Liver (tissue), 9 donors: ENCODE results near the gene PCSK6. TPM values are rescaled to one million over a fixed set of nuclear protein-coding genes. Genes with fewer than 3 reads are reported as not detected.
A peak's percentile ranks its signal among the peaks of the same experiment; 100 is the strongest.

Experiments used
- DNase-seq: peaks from one replicate; pipeline ENCODE4 v3.0.0-alpha.2; 2017; ENCODE audit warnings: low spot score
- H3K27ac ChIP-seq, 2 donors: one replicate each; pipeline ENCODE4 v1.7.0; 2013; ENCODE audit warnings: inconsistent platforms in 2 of 2, low read length in 2 of 2, control low read depth in 1 of 2, low read depth in 1 of 2, mild to moderate bottlenecking in 1 of 2
- H3K27me3 ChIP-seq, 4 donors: one replicate each; pipeline versions ENCODE4 v1.6.1 to v1.7.0; 2013; ENCODE audit warnings: low read length in 3 of 4, inconsistent platforms in 1 of 4, mild to moderate bottlenecking in 1 of 4, moderate library complexity in 1 of 4; ENCODE audit not compliant: control insufficient read depth in 4 of 4, insufficient read depth in 4 of 4
- H3K36me3 ChIP-seq, 4 donors: one replicate each; pipeline versions ENCODE4 v1.6.1 to v1.7.0; 2013; ENCODE audit warnings: low read length in 3 of 4, mild to moderate bottlenecking in 3 of 4, low read depth in 1 of 4, moderate library complexity in 1 of 4; ENCODE audit not compliant: control insufficient read depth in 4 of 4, insufficient read depth in 3 of 4
- H3K4me1 ChIP-seq, 4 donors: one replicate each; pipeline versions ENCODE4 v1.6.1 to v1.7.0; 2013; ENCODE audit warnings: low read length in 3 of 4, mild to moderate bottlenecking in 3 of 4, moderate library complexity in 1 of 4; ENCODE audit not compliant: control insufficient read depth in 4 of 4, insufficient read depth in 4 of 4
- H3K4me3 ChIP-seq, 3 donors: one replicate each; pipeline versions ENCODE4 v1.6.1 to v1.7.0; 2013; ENCODE audit warnings: low read length in 3 of 3, control low read depth in 1 of 3, low read depth in 1 of 3, mild to moderate bottlenecking in 1 of 3
- H3K9ac ChIP-seq, 2 donors: one replicate each; pipeline ENCODE4 v1.7.0; 2013; ENCODE audit warnings: low read length in 2 of 2, mild to moderate bottlenecking in 2 of 2, moderate library complexity in 2 of 2, control low read depth in 1 of 2, low read depth in 1 of 2
- H3K9me3 ChIP-seq, 4 donors: one replicate each; pipeline versions ENCODE4 v1.6.1 to v1.7.0; 2013; ENCODE audit warnings: low read length in 3 of 4; ENCODE audit not compliant: control insufficient read depth in 4 of 4
- ATF3 ChIP-seq: IDR thresholded peaks from 2 replicates; pipeline ENCODE4 v1.6.1; 2016; ENCODE audit warnings: antibody characterized with exemption
- CTCF ChIP-seq: fragments of 150-350 bp; IDR thresholded peaks from 2 replicates; pipeline ENCODE4 v1.5.1; 2017; ENCODE audit warnings: improper control_type of control experiment, low read depth, low read length; ENCODE audit not compliant: missing input control
- EGR1 ChIP-seq, 2 donors: IDR thresholded peaks; 2 replicates each; pipeline ENCODE4 v1.6.1; 2016 to 2018; ENCODE audit warnings: antibody characterized with exemption in 2 of 2, low read depth in 2 of 2
- FOXA2 ChIP-seq: IDR thresholded peaks from 2 replicates; pipeline ENCODE4 v1.6.1; 2016; ENCODE audit warnings: antibody characterized with exemption
- GABPA ChIP-seq, 2 donors: IDR thresholded peaks in 1 of 2; conservative IDR thresholded peaks in 1 of 2; 2 replicates each; pipeline ENCODE4 v1.6.1; 2016; ENCODE audit warnings: antibody characterized with exemption in 2 of 2, mild to moderate bottlenecking in 1 of 2, moderate library complexity in 1 of 2
- HNF4A ChIP-seq, 2 donors: conservative IDR thresholded peaks; 2 replicates each; pipeline ENCODE4 v1.6.1; 2016; ENCODE audit warnings: antibody characterized with exemption in 2 of 2, mild to moderate bottlenecking in 2 of 2
- HNF4G ChIP-seq: IDR thresholded peaks from 2 replicates; pipeline ENCODE4 v1.6.1; 2016; ENCODE audit warnings: antibody characterized with exemption
- JUND ChIP-seq, 2 donors: IDR thresholded peaks; 2 replicates each; pipeline ENCODE4 v1.6.1; 2016; ENCODE audit warnings: antibody characterized with exemption in 2 of 2
- RAD21 ChIP-seq, 2 donors: IDR thresholded peaks; 2 replicates each; pipeline ENCODE4 v1.6.1; 2016; ENCODE audit warnings: antibody characterized with exemption in 2 of 2, mild to moderate bottlenecking in 2 of 2
- REST ChIP-seq: IDR thresholded peaks from 2 replicates; pipeline ENCODE4 v1.6.1; 2016; ENCODE audit warnings: antibody characterized with exemption, mild to moderate bottlenecking
- RXRA ChIP-seq, 2 donors: IDR thresholded peaks; 2 replicates each; pipeline ENCODE4 v1.6.1; 2017 to 2018; ENCODE audit warnings: antibody characterized with exemption in 2 of 2, mild to moderate bottlenecking in 1 of 2
- SP1 ChIP-seq: IDR thresholded peaks from 2 replicates; pipeline ENCODE4 v1.6.1; 2018; ENCODE audit warnings: antibody characterized with exemption, mild to moderate bottlenecking
- TAF1 ChIP-seq: conservative IDR thresholded peaks from 2 replicates; pipeline ENCODE4 v1.6.1; 2016; ENCODE audit warnings: antibody characterized with exemption, mild to moderate bottlenecking
- YY1 ChIP-seq: IDR thresholded peaks from 2 replicates; pipeline ENCODE4 v1.6.1; 2016; ENCODE audit warnings: antibody characterized with exemption, mild to moderate bottlenecking
- ZBTB33 ChIP-seq: IDR thresholded peaks from 2 replicates; pipeline ENCODE4 v1.6.1; 2016; ENCODE audit warnings: antibody characterized with exemption
- WGBS: extraction: QIAGEN DNeasy Blood & Tissue Kit; methylation state at CpG from one replicate; pipeline ENCODE4 v1.1.7; 2013; 5-methylcytosine and 5-hydroxymethylcytosine counted together
- polyA plus RNA-seq, 2 donors: library from polyadenylated mRNA; stranded (reverse) in 1 of 2; unstranded in 1 of 2; fragments of 200-250 nt in 1 of 2; fragments of >200 nt in 1 of 2; fragmentation: Nextera tagmentation in 1 of 2; extraction: Ambion mirVana in 1 of 2; gene quantifications; one replicate each; pipeline versions ENCODE4 v1.2.1 to v1.2.3, GENCODE V29; 2013 to 2015
- total RNA-seq, 2 donors: library from RNA; depleted of rRNA; stranded (reverse); fragments of >200 nt; gene quantifications; one replicate each; pipeline ENCODE4 v1.2.3, GENCODE V29; 2014
- donor health status: healthy.
- donor health status: healthy.
- donor health status: healthy.
- donor health status: healthy.
- donor health status: healthy.

PCSK6 gene
- total and polyA plus RNA-seq, 4 donors: 94.8 to 398 (median 168) TPM

- H3K27ac ChIP-seq: no peak overlapping the region
- peaks cover 0 to 11% (median 7%) of the 10 kb centered on the region in 4 donors for H3K4me1 ChIP-seq
- H3K9me3 ChIP-seq: no peaks in the 10 kb centered on the region
- no peak overlapping the region for H3K9ac ChIP-seq
- peak; percentile 30 for DNase-seq
- no peak overlapping the region for H3K4me3 ChIP-seq
- no peak for TF ChIP-seq YY1
- TF ChIP-seq EGR1 (IDR thresholded peaks at IDR 0.05; ENCODE audit: low read depth in 2 of 2): no peak
- TF ChIP-seq CTCF: no peak
- no peak for TF ChIP-seq HNF4A (conservative IDR thresholded peaks at IDR 0.05)
- TF ChIP-seq ATF3: no peak
- TF ChIP-seq RAD21 (IDR thresholded peaks at IDR 0.05): no peak
- no peak for TF ChIP-seq GABPA (IDR thresholded peaks at IDR 0.05 in 1 of 2, conservative IDR thresholded peaks at IDR 0.05 in 1 of 2)
- no peak for TF ChIP-seq SP1
- TF ChIP-seq ZBTB33: no peak
- TF ChIP-seq TAF1: no peak
- WGBS: 87% methylated on average over 18 of the region's 18 CpGs
- H3K27me3 ChIP-seq: no peaks in the 10 kb centered on the region
- no peaks in the 10 kb centered on the region for H3K36me3 ChIP-seq
Measured at GRCh38 chr15:101505610-101506337, 16.3 kb upstream of the PCSK6 start.

- Histone ChIP-seq H3K4me1 (peaks cover 0 to 18% (median 10%) of the 10 kb centered on the region in 4 donors), H3K27ac (no peak overlapping the region), H3K9ac (no peak overlapping the region), H3K4me3 (no peak overlapping the region), H3K9me3 (no peaks in the 10 kb centered on the region), H3K36me3 (no peaks in the 10 kb centered on the region), H3K27me3 (no peaks in the 10 kb centered on the region)
- no peak for DNase-seq
- WGBS: 96% methylated on average over 17 of the region's 17 CpGs
- no peak for TF ChIP-seq HNF4G
- no peak for TF ChIP-seq JUND (IDR thresholded peaks at IDR 0.05)
Measured at GRCh38 chr15:101504866-101505609, 15.5 kb upstream of the PCSK6 start.

- WGBS: 92% methylated on average over 9 of the region's 9 CpGs
- H3K4me1 ChIP-seq: peaks cover 2 to 24% (median 14%) of the 10 kb centered on the region in 4 donors
- H3K36me3 ChIP-seq: no peaks in the 10 kb centered on the region
- no peak overlapping the region for H3K27ac ChIP-seq
- H3K4me3 ChIP-seq: no peak overlapping the region
- no peaks in the 10 kb centered on the region for H3K9me3 ChIP-seq
- peak; percentile 30 for DNase-seq
- no peaks in the 10 kb centered on the region for H3K27me3 ChIP-seq
- no peak overlapping the region for H3K9ac ChIP-seq
- TF ChIP-seq RXRA (IDR thresholded peaks at IDR 0.05) (no peak), YY1 (no peak), JUND (IDR thresholded peaks at IDR 0.05) (no peak), FOXA2 (no peak), REST (no peak), CTCF (no peak), RAD21 (IDR thresholded peaks at IDR 0.05) (no peak)
Measured at GRCh38 chr15:101504373-101504772, 14.9 kb upstream of the PCSK6 start.
